Bronchial epithelial cell (primary cell): ENCODE results near the gene GALNT5. TPM values are rescaled to one million over a fixed set of nuclear protein-coding genes. Genes with fewer than 3 reads are reported as not detected.

ENCODE experiments used
- DNase-seq: peaks from one replicate; pipeline ENCODE4 v3.0.0-alpha.2; 2010; ENCODE audit warnings: low read depth
- FAIRE-seq: peaks from 2 replicates; lab custom pipeline; 2011; peaks lifted over from hg19 to GRCh38; lab: Jason Lieb, UNC
- H3K27me3 ChIP-seq: 2 replicates; pipeline ENCODE4 v1.5.1; 2011; ENCODE audit warnings: low read length; ENCODE audit not compliant: control insufficient read depth, insufficient read depth
- H3K36me3 ChIP-seq: 2 replicates; pipeline ENCODE4 v1.5.1; 2011; ENCODE audit warnings: low read length; ENCODE audit not compliant: control insufficient read depth, insufficient read depth
- H3K4me3 ChIP-seq: 2 replicates; pipeline ENCODE4 v1.5.1; 2011; ENCODE audit warnings: mild to moderate bottlenecking, low read depth, low read length, control low read depth
- total RNA-seq: library from RNA; depleted of rRNA; stranded (reverse); fragments of >200 nt; gene quantifications from 2 replicates; pipeline ENCODE4 v1.2.1, GENCODE V29; 2014
- TF ChIP-seq, protein P1 (sequence below): IDR thresholded peaks from 2 replicates; pipeline ENCODE4 v1.5.1; 2011; ENCODE audit warnings: mild to moderate bottlenecking, moderate library complexity, low read length, control low read depth, inconsistent platforms; ENCODE audit not compliant: insufficient read depth, severe bottlenecking

GALNT5 gene
- total RNA-seq, 1 donor from 2014 or later: 26.1 TPM

DNA sequence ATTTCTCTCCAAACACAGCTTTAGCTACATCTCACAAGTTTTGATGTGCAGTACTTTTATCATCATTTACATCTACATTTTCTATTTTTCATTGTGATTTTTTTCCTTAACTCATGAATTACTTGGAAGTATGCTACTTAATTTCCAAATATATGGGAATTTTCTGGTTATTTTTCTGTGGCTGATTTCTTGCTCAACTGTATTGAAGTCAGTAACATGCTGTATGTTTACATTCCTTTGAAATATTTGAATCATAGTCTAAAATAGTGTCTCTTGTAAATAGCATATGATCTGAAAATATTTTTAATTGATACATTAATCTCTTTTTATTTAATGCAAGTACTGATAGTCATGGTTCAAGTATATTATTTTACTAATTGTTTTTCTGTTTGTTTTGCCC lies 26.0 kb upstream of the GALNT5 start:
- Histone ChIP-seq H3K27me3 (no peaks in the 10 kb centered on the region), H3K36me3 (no peaks in the 10 kb centered on the region), H3K4me3 (no peak overlapping the region)
- TF ChIP-seq, protein P1, sequence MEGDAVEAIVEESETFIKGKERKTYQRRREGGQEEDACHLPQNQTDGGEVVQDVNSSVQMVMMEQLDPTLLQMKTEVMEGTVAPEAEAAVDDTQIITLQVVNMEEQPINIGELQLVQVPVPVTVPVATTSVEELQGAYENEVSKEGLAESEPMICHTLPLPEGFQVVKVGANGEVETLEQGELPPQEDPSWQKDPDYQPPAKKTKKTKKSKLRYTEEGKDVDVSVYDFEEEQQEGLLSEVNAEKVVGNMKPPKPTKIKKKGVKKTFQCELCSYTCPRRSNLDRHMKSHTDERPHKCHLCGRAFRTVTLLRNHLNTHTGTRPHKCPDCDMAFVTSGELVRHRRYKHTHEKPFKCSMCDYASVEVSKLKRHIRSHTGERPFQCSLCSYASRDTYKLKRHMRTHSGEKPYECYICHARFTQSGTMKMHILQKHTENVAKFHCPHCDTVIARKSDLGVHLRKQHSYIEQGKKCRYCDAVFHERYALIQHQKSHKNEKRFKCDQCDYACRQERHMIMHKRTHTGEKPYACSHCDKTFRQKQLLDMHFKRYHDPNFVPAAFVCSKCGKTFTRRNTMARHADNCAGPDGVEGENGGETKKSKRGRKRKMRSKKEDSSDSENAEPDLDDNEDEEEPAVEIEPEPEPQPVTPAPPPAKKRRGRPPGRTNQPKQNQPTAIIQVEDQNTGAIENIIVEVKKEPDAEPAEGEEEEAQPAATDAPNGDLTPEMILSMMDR: no peak
- FAIRE-seq: no peak
- DNase-seq: no peak

DNA sequence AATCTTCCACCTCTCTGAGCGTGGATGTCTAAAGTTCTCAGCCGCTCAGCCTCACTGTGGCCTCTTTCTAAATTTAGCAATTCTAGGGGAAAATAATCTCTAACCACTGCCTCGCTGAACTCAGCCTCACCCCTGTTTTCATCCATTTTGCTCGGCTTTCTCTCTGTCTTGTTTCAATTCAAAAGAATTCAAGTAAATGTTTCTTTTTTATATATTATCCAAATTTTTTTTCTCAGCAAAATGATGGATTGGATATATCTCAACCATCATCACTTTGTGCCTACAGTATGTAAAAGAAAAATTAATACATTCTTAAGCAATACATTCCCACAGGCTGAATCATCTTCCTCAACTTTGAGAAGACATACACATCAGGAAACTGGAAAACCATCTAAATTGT lies 24.0 kb upstream of the GALNT5 start:
- FAIRE-seq (no peak), DNase-seq (peak; percentile 72)
- H3K27me3 ChIP-seq: no peaks in the 10 kb centered on the region
- H3K36me3 ChIP-seq: no peaks in the 10 kb centered on the region
- TF ChIP-seq, protein P1: no peak
- no peak overlapping the region for H3K4me3 ChIP-seq

DNA sequence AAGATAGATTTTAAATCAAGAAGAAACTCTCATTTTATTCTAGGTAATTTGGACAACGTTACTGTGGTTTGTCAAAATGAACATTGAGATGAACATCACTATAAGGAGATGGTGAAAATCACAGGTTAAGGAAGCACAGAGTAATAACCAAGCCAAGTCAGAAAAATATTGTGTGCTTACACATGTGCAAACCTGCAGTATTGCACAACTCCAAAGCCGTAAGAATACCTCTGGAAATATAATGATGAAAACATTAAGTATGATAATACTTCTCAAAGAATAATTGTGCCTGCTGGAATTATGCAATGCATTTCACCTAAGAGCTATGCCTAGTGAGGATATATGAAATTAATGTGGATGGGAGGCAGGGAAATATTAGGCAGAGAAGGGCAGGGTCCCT lies 21.1 kb upstream of the GALNT5 start:
- TF ChIP-seq, protein P1: no peak
- no peaks in the 10 kb centered on the region for H3K27me3 ChIP-seq
- no peak overlapping the region for H3K4me3 ChIP-seq
- DNase-seq (peak; percentile 92), FAIRE-seq (no peak)
- no peaks in the 10 kb centered on the region for H3K36me3 ChIP-seq

DNA sequence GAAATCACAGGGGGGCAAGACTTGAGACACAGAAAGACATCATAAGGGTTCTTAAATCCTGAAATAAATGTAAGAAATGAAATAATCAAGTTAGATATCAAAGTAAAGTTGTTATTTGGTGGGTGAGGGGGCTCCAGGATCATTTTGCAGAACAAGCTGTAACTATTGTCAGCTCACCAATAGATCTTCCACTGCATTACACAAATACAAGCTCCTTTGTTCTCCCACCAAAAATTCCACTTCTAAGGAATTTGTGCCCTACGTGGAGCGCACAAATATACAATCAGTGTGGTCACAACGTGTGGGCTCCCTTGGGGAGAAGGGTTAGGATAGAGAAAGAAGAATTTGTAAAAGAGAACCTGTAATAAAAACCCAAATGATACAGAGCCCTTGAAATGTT lies 19.2 kb upstream of the GALNT5 start:
- FAIRE-seq (no peak), DNase-seq (no peak)
- TF ChIP-seq, protein P1: no peak
- no peaks in the 10 kb centered on the region for H3K27me3 ChIP-seq
- no peaks in the 10 kb centered on the region for H3K36me3 ChIP-seq
- no peak overlapping the region for H3K4me3 ChIP-seq

DNA sequence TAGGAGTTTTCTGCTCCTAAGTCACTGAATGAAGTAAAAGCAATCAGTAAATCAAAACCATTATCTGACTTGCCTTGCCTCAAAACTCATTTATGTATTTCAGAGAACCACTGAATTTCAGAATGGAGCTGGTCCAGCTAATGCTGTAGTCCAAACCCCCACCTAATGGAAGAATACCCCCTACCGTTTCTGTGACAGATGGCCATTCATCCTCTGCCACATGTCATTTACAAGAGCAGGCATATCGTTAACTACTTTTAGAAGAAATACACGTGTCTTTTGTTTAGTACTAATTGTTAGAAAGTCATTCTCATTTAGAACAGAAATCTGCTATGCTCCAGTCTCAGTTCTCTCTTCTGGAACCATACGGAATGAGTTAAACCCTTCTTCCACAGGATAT lies 12.8 kb upstream of the GALNT5 start:
- Histone ChIP-seq H3K4me3 (no peak overlapping the region), H3K36me3 (no peaks in the 10 kb centered on the region), H3K27me3 (no peaks in the 10 kb centered on the region)
- TF ChIP-seq, protein P1: no peak
- FAIRE-seq (no peak), DNase-seq (no peak)

DNA sequence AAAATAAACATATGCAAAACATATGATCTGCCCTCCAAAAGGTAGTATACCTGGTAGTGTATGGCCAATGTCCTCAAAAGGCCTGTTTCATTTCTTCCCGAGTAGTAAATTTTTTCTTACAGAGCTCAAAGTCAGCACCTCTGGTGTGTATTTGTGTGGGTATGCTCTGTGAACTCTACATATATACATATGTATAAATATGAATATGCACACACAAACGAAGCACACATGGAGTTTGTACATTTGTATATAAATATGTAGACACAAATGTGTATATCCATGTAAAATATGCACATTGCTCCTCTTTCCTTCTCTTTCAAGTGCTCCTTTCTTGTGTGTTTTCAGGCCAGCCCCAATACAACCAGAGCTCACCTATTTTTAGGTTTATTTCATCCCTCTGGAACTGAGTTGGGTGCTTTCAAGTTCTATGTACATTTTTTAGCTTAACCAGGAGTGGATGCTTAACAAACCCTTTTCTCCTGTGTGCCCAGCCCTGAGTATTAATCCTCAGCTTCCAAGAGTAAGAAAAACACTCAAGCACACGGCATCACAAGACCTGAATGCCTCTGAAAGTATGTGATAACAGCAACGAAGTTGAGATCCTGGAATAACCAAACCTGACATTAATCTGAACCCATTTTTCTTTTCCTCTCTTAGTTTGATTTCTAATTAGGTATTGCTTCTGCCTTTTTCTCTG lies 12.2 kb upstream of the GALNT5 start:
- TF ChIP-seq, protein P1: no peak
- FAIRE-seq: no peak
- no peak overlapping the region for H3K4me3 ChIP-seq
- DNase-seq: no peak
- H3K36me3 ChIP-seq: no peaks in the 10 kb centered on the region
- no peaks in the 10 kb centered on the region for H3K27me3 ChIP-seq
